Measurements from ENCODE around the gene FLII. TPM values are rescaled to one million over a fixed set of nuclear protein-coding genes. Genes with fewer than 3 reads are reported as not detected.
A peak's percentile ranks its signal among the peaks of the same experiment; 100 is the strongest.

Gene FLII
- total RNA-seq, 4 donors from 2014 or later = 190 to 344 (median 232) TPM

DNA sequence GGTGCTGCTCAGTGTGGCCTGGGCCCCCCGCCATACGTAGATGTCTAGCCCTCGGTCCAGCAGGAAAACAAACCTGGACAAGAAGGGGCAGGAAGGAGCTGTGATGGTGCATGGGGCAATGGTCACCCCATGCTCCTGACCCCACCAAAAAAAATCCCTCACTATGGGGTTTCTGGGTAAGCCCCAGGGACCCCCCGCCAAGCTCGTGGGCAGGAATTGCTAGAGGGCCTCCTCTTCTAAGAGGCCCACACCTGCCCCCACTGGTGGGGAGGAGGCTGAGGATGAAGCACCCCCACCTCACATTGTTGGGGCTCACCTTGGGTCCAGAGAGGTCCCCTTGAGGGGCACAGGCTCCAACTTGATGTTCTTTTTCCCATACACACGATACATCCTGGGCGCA lies 9.7 kb downstream of the FLII start:
- peak overlapping the region; percentile 62 to 81 (median 67) for H3K27ac ChIP-seq
- H3K4me1 ChIP-seq = peaks cover 20 to 81% (median 26%) of the 10 kb centered on the region in 3 donors
- H3K4me3 ChIP-seq = no peak overlapping the region
- intact Hi-C loops (cut with DNase I) = no loop called here
- no peaks in the 10 kb centered on the region for H3K27me3 ChIP-seq
- 94 to 95% methylated on average over 2 to 3 of the region's 7 CpGs for WGBS, 2 donors
- no peak for TF ChIP-seq POLR2A (IDR thresholded peaks at IDR 0.05)
- TF ChIP-seq, protein P1, sequence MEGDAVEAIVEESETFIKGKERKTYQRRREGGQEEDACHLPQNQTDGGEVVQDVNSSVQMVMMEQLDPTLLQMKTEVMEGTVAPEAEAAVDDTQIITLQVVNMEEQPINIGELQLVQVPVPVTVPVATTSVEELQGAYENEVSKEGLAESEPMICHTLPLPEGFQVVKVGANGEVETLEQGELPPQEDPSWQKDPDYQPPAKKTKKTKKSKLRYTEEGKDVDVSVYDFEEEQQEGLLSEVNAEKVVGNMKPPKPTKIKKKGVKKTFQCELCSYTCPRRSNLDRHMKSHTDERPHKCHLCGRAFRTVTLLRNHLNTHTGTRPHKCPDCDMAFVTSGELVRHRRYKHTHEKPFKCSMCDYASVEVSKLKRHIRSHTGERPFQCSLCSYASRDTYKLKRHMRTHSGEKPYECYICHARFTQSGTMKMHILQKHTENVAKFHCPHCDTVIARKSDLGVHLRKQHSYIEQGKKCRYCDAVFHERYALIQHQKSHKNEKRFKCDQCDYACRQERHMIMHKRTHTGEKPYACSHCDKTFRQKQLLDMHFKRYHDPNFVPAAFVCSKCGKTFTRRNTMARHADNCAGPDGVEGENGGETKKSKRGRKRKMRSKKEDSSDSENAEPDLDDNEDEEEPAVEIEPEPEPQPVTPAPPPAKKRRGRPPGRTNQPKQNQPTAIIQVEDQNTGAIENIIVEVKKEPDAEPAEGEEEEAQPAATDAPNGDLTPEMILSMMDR (IDR thresholded peaks at IDR 0.05) = no peak
- no peak for DNase-seq
- H3K9me3 ChIP-seq = no peaks in the 10 kb centered on the region
- H3K36me3 ChIP-seq = peaks cover 38 to 98% (median 51%) of the 10 kb centered on the region in 3 donors

DNA sequence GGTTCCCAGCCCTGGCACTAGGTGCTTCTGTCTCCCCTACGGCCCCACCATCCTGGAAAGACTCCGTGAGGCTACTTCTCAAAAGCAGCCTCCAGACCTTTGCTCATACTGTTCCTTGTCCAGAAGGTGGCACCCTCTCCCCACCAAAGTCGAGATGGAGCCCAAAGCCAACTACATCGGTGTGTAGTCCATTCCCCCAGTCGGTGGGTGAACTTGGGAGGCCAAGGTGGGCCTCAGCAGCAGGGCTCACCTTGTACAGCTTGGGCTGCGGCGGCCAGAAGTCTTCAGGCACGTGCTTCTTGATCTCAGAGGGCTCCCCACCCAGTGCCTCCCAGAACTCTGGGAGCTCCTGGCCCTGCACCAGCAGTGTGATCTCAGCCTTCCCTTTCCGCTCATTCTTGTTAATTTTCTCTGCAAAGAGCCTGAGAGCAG lies 10.2 kb downstream of the FLII start:
- Histone ChIP-seq H3K27me3 (no peaks in the 10 kb centered on the region), H3K9me3 (no peaks in the 10 kb centered on the region), H3K27ac (peak overlapping the region; percentile 62 to 81 (median 67)), H3K36me3 (peaks cover 34 to 98% (median 46%) of the 10 kb centered on the region in 3 donors), H3K4me1 (peaks cover 20 to 83% (median 26%) of the 10 kb centered on the region in 3 donors), H3K4me3 (no peak overlapping the region)
- intact Hi-C loops (cut with DNase I) = no loop called here
- WGBS, 2 donors = 17 to 31% methylated on average over 8 to 9 of the region's 9 CpGs
- DNase-seq = no peak
- no peak for TF ChIP-seq POLR2A (IDR thresholded peaks at IDR 0.05)
- TF ChIP-seq, protein P1 (IDR thresholded peaks at IDR 0.05) = peak in 5 of 6 experiments; percentile 59 to 80 (median 66)

DNA sequence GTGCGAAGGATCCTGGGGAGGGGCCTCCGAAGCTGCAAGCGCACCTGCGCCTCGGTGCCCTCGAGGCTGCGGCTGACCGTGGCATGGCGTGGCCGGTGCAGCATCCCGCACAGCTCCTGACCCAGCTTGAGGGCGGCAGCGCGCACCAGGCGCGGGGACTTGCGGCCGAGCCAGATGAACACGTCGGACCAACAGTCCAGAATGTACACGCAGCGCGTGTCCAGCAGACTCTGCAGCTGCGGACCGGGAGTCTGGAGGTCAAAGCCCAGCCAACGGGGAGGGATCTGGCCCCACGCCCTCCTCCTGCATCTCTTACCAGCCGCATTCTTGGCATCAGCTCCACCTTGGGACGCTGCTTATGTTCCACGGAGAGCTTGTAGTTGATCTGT lies 10.9 kb downstream of the FLII start:
- DNase-seq = no peak
- TF ChIP-seq POLR2A (IDR thresholded peaks at IDR 0.05) = no peak
- TF ChIP-seq, protein P1 (IDR thresholded peaks at IDR 0.05) = no peak
- Histone ChIP-seq H3K4me3 (peak overlapping the region in 1 of 4 donors; percentile 30), H3K36me3 (peaks cover 34 to 98% (median 39%) of the 10 kb centered on the region in 3 donors), H3K4me1 (peaks cover 20 to 84% (median 26%) of the 10 kb centered on the region in 3 donors), H3K27ac (peak overlapping the region; percentile 62 to 81 (median 67)), H3K27me3 (no peaks in the 10 kb centered on the region), H3K9me3 (no peaks in the 10 kb centered on the region)
- 38% methylated on average over 6 to 15 of the region's 30 CpGs for WGBS, 2 donors
- intact Hi-C loops (cut with DNase I) = no loop called here

DNA sequence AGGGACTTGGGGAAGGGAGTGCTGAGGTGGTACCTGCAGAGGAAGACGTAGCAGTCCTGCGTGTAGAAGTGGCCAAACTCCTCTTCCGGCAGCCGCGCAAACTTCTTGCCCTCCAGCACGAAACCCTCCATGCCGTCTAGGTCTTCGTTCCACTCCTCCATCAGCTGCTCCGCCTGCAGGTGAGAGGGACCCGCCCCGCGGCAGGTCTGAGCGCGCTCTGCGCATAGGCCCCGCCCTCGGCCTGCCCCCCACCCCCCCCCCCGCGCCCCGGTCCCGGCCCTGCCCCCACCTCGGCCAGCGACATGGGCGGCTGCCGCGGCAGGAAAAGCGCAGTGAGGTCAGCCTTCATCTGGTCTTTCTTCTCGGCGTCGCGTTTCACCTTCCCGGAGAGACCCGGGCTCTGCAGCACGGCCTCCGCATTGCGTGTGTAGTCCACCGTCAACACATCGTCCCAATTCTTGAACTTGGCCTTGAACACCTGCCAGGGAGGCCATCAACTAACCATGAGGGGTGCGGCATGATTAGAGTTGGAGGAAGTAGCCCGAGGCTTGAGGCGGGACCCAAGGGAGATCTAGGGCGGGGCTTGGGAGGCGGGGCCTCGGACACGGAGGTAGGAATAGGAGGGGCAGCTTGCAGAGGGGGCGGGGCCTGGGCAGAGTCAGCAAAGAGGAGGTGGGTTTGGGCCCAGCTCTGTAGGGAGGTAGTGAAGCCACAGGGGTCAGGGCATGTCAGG lies 11.5 kb downstream of the FLII start:
- H3K4me1 ChIP-seq = peaks cover 20 to 85% (median 26%) of the 10 kb centered on the region in 3 donors
- H3K4me3 ChIP-seq = peak overlapping the region in 3 of 4 donors; percentile 20 to 54 (median 30)
- no peak for TF ChIP-seq POLR2A (IDR thresholded peaks at IDR 0.05)
- TF ChIP-seq, protein P1 (IDR thresholded peaks at IDR 0.05) = no peak
- no peaks in the 10 kb centered on the region for H3K27me3 ChIP-seq
- H3K36me3 ChIP-seq = peaks cover 30 to 98% (median 34%) of the 10 kb centered on the region in 3 donors
- WGBS, 2 donors = 13% methylated on average over 9 of the region's 46 CpGs; no CpG with 5 or more reads in 1 of the 2 donors
- no peaks in the 10 kb centered on the region for H3K9me3 ChIP-seq
- H3K27ac ChIP-seq = peak overlapping the region; percentile 62 to 81 (median 67)
- no peak for DNase-seq
- intact Hi-C loops (cut with DNase I) = no loop called here

DNA sequence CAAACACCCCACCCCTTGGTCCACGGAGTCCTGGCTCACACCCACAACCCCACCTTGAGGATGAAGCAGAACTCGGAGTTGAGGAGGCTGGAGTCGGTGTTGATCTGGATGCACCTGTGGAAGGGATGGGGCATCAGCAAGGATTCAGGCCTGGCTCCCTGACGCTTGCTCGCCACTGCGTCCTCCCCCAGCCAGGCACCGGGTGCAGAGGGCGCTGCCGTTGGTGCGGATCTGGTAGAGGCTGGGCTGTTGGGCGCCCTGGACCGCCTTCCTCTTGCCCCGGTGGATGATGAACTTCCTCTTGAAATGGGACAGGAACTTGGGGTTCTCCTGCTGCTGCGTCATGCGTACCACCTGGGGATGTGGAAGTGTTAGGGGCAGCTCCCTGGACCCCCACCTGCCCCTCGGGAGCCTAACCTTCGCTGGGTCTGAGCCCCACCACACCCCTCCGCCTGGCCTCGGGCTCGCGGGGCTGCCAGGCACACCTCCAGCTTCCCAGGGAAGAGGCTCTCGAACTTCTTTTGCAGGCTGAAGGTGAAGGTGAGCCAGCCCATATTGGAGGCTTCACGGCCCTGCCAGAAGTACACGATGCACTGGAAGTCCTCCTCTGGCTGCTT lies 12.3 kb downstream of the FLII start:
- Histone ChIP-seq H3K4me3 (peak overlapping the region in 3 of 4 donors; percentile 20 to 54 (median 30)), H3K36me3 (peaks cover 22 to 98% (median 25%) of the 10 kb centered on the region in 3 donors), H3K9me3 (no peaks in the 10 kb centered on the region), H3K27ac (peak overlapping the region in 3 of 4 donors; percentile 62 to 81 (median 65)), H3K4me1 (peaks cover 20 to 84% (median 26%) of the 10 kb centered on the region in 3 donors), H3K27me3 (no peaks in the 10 kb centered on the region)
- TF ChIP-seq, protein P1 (IDR thresholded peaks at IDR 0.05) = no peak
- no peak for TF ChIP-seq POLR2A (IDR thresholded peaks at IDR 0.05)
- no peak for DNase-seq
- WGBS, 2 donors = 49 to 86% methylated on average over 2 to 6 of the region's 24 CpGs
- intact Hi-C loops (cut with DNase I) = no loop called here
